ENCODE measurements around the gene NLGN4X.

- no peak for TF ChIP-seq CTCF (IDR thresholded peaks at IDR 0.05; ENCODE audit: insufficient read depth, low read length, poor library complexity, severe bottlenecking)
- no peak for TF ChIP-seq EZH2phosphoT487 (conservative IDR thresholded peaks at IDR 0.05; ENCODE audit: low read length)
These were observed 226.6 kb downstream of the NLGN4X start for GRCh38 chrX:6002056-6002455.

All from SU-DHL-6 (cell line).